Right forelimb (tissue), 1 donor: Measurements from ENCODE around the gene PTGR1.

Experiments
- DNase-seq: peaks from one replicate; pipeline ENCODE4 v3.0.0-alpha.2; 2018

Gene PTGR1

DNA sequence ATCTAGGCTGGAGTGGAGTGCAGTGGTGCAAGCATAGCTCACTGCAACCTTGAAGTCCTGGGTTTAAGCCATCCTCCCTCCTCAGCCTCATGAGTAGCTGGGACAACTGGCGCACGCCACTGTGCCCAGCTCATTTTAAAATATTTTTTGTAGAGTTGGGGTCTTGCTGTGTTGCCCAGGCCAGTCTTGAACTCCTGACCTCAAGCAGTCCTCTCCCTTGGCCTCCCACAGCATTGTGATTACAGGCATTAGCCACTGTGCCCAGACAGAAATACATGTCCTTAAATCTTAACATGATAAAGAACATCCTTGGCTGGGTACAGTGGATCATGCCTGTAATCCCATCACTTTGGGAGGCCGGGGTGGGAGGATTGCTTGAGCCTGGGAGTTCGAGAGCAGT, 67.7 kb downstream of the PTGR1 start:
- no peak for DNase-seq

DNA sequence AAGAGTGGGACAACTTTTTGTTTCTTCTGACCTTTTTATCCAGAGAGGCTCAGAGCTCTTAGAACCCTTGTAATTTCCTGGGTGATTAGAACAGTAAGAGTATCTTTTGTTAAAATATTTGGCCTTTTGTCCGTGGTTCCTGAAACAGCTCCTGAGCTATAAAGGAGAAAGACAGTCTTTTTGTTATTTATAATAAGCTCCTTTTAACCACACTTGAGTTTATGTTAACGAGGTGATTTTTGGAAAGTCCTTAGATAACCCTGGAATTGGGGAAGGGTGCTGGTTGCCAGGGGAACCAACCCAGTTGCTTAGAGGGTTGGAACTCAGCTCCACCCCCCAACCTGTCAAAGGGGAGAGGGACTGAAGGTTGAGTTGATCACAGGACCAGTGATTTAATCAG, 69.7 kb downstream of the PTGR1 start:
- DNase-seq: no peak

DNA sequence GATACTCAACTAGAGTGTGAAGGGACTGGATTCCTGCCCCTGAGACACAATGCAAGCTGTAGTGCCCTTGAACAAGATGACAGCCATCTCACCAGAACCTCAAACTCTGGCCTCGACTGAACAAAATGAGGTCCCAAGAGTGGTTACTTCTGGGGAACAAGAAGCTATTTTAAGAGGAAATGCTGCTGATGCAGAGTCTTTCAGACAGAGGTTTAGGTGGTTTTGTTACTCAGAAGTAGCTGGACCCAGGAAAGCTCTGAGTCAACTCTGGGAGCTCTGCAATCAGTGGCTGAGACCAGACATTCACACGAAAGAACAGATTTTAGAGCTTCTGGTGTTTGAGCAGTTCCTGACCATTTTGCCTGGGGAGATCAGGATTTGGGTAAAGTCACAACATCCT, 72.1 kb downstream of the PTGR1 start:
- no peak for DNase-seq

DNA sequence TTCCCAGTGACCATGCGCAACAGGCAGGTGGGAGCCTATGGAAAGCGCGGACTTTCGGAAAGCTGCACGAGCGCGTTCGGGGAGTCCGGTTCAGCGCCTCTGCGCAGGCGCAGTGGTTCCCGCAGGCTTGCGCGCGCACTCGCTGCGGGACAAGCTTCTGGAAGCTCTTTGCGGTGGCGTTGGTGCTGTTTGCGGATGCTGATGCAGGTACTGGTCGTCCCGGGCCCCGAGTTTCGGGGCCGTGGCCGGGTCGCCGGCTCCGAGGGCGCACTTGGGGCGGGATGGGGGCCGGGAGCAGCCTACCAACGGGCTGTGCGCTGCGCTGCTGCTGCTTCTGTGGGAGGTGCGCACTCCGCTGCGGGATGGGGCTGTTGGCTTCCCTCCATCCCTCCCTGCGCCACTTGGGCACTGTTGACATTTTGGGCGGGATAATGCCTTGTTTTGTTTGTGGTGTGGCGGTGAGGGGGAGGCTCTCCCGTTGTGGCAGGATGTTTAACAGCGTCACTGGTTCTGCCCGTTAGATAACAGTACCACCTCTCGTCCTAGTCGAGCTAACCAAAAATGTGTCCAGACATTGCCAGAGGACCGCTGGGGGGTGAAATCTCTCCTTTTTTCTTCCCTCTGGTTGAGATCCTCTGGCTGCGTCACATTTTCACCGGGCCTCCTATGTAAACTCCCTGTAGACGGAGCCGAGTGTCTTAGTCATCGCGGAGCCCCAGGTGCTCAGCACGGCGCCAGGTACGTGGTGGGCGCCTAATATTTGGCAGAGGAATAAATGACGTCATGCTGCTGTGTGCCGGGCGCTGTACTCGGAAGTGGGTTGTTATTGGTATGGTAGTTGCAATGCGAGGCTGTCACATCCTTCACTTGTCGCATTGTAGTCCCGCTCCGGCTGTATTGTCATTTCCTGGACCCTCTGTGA, 74.1 kb downstream of the PTGR1 start, which contains the start of gene ZNF483:
TSS of gene ZNF483 (plus strand) at position 124 of the 922 bp plus-strand sequence. CDS start 2,217 bp downstream, outside the sequence.
- DNase-seq: peak; percentile 85

DNA sequence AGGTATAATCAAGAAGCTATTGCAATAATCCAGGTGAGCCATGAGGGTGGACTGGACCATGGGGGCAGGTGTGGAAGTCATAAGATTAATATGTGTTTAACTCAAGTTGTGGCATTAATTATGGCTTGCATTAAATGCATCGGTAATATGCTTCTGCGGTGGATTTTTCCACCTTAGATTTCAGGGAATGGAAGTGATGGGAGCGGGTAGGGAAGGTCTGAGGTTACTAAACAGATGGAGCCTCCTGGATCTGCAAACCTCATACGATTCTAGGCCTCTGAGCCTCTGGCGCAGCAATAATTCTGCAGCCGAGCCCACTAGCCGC, 74.8 kb downstream of the PTGR1 start:
- DNase-seq: no peak

DNA sequence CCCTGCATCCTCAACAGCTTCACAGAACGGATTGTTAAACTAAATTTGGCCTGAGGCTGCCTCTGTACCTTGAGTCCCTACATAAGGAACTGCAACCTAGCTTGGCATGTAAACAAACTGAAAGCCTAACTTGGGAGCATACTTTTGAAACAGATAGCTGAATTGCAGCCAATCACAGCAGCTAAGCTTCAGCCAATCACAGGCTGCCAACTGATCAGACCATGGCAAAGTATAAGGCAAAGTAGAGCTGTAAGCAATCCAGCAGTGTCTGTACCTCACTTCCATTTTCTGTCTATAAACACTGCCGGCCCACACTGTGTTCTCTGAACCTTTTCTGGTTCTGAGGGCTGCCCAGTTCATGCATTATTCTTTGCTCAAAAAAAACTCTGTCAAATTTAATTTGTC, 83.4 kb downstream of the PTGR1 start:
- DNase-seq: no peak

DNA sequence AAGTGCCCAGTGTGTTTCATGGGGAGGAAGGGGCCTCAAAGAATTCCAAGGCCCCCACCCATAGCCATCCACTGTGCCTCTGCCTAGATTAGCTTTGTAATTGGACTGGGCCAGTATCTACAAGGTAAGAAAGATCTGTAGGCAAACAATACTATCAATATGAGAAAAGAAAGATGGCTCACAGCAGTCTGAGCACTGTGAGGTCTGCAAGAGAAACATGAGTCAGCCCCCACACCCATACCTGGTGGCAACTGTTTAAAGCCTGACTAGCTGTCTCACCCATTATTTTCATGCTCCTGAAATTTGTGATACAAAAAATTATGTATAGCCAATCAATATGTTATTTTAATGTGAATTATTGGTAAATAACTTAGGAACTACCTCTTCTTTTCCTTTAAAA, 84.5 kb downstream of the PTGR1 start:
- DNase-seq: no peak
